ENCODE results near the gene ADAM22.
"Not testable (repeated sequence)": the region's sequence is repeated elsewhere in the genome, so short reads cannot be mapped to it uniquely, and the experiment has no call there.

The ADAM22 gene

GRCh38 chr7:88109612-88110011, 175.6 kb downstream of the ADAM22 start:
- DNase-seq (ENCODE audit: low read depth, low spot score) = no peak

DNA sequence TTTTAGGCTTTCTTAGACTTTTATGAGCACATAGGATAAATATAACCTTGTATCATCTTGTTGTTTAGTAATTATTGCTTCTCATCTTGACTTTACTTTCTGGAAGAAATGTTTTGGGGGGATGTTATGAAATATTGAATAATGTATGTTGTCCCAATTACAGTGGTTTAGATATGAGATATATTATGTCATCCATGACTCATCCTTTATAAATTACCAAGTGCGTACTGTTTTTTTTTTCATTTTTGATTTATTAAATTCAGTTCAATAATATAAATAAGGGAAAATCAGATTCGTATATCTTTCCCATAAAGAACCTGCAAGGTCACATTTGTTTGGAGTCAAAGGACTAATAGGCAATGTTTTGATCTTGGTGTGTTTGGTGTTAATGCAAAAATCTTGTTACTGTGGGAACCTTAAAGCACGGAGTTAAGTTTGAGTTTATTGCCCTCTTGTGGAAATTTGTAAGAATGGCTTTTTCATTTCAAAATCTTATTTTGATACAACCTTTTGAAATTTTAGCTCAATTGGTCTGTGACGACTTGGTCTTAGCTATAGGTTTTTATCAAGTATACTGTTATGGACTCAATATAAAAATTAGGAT, 177.2 kb downstream of the ADAM22 start:
- no peak for DNase-seq (ENCODE audit: low read depth, low spot score)

- DNase-seq (ENCODE audit: low read depth, low spot score) = no peak
Measured at GRCh38 chr7:88111954-88112471, 178.0 kb downstream of the ADAM22 start.

- no peak for DNase-seq (ENCODE audit: low read depth, low spot score)
Measured at GRCh38 chr7:88115258-88115796, 181.3 kb downstream of the ADAM22 start.

GRCh38 chr7:88115816-88116215, 181.8 kb downstream of the ADAM22 start:
- no peak for DNase-seq (ENCODE audit: low read depth, low spot score)

GRCh38 chr7:88116235-88116795, 182.3 kb downstream of the ADAM22 start:
- DNase-seq (ENCODE audit: low read depth, low spot score) = no peak

GRCh38 chr7:88117325-88117724, 183.3 kb downstream of the ADAM22 start:
- DNase-seq (ENCODE audit: low read depth, low spot score) = no peak

GRCh38 chr7:88121335-88121734, 187.3 kb downstream of the ADAM22 start:
- no peak for DNase-seq (ENCODE audit: low read depth, low spot score)

- DNase-seq (ENCODE audit: low read depth, low spot score) = no peak
Measured at GRCh38 chr7:88127637-88128290, 193.7 kb downstream of the ADAM22 start.

- no peak for DNase-seq (ENCODE audit: low read depth, low spot score)
Measured at GRCh38 chr7:88132725-88133124, 198.7 kb downstream of the ADAM22 start.

- DNase-seq (ENCODE audit: low read depth, low spot score) = no peak
Measured at GRCh38 chr7:88140947-88141346, 206.9 kb downstream of the ADAM22 start.

DNA sequence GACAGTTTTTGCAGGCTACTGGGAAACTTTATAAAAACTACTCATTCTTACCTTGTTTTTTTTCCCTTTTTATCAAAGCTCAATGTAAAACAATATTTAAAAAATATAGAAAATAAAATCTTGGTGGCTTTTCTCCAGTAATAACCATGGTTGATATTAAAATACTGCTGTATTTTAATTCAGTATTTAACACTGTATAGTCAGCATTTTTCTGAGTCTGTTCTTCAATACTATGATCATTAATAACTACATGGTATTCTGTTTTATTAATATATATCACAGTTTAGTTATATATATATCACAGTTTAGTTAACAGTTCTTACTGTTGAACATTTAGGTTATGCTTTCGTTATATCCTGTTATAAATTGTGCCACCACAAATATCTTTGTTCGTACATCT, 207.4 kb downstream of the ADAM22 start:
- DNase-seq (ENCODE audit: low read depth, low spot score) = no peak

- no peak for DNase-seq (ENCODE audit: low read depth, low spot score)
Measured at GRCh38 chr7:88141953-88142352, 207.9 kb downstream of the ADAM22 start.

- DNase-seq (ENCODE audit: low read depth, low spot score) = no peak
Measured at GRCh38 chr7:88146616-88147015, 212.6 kb downstream of the ADAM22 start.

DNA sequence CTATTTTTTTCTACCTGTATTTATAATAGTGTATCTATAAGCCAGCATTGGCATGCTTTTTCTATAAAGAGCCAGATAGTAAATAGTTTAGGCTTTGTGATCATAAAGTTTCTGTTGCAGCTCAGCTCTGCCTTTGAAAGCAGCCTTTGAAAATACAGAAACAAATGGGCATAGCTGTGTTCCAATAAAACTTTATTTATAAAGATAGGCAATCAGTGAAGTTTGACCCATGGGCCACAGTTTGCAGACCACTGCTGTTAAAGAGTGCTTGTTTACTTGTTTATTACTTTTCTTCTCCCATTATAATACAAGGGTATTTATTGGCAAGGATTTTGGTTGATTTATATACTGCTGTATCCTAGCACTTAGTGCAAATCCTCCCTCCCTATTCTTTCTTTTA, 213.3 kb downstream of the ADAM22 start:
- no peak for DNase-seq (ENCODE audit: low read depth, low spot score)

DNA sequence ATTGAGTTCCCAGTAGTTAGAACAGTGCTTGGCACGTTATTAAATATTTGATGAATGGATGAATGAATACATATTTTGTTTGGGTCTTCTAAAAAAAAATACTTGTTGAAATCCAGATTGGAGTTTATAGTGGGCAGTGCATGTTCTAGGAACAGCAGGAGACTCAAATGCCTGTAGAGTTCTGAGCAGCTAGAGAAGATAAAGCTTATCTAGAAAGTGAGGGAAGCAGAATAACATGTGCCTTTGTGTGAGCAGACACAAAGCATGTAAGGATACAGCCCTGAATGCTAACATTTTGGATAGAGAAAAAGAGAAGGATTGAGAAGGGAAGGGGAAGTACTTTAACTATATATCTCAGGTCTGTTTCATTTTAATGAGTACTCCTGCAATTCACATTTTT, 213.9 kb downstream of the ADAM22 start:
- no peak for DNase-seq (ENCODE audit: low read depth, low spot score)

- DNase-seq (ENCODE audit: low read depth, low spot score) = no peak
Measured at GRCh38 chr7:88150033-88150432, 216.0 kb downstream of the ADAM22 start.

- no peak for DNase-seq (ENCODE audit: low read depth, low spot score)
Measured at GRCh38 chr7:88151119-88151790, 217.2 kb downstream of the ADAM22 start.

DNA sequence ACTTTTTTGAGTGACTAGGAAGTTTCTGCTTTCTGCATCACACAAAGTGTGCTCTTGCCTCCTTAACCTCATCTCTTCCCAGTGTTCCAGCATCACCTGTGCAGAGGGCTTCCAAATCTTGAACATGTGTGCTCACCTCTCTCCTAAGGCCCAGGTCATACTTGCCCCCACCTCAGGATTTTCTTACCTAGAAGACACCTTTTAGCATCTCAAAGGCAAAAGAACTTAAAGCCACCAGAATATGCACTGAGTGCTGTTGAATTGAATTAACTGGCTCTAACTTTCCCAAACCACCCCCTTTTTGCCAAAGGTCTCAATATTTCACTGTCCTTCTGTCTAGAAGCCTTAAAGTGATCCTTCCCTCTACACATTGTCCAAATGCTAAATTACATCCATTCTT, 219.3 kb downstream of the ADAM22 start:
- no peak for DNase-seq (ENCODE audit: low read depth, low spot score)

DNA sequence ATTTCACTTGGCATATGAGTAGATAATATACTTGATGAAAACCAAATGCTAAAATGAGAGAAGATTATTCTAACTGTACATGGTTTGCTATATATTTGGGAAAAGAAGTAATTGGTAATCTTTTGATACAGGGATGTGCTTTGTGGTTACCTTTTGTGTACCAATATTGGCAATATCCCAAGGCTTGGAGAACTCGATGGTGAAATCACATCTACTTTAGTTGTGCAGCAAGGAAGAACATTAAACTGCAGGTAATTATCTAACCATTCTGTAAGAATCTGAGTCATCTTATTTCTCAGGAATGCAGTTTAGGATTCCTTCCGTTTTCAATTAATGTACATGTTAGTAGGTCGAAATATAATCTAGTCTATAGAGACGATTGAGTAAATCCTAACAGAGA, 221.7 kb downstream of the ADAM22 start:
- no peak for DNase-seq (ENCODE audit: low read depth, low spot score)

DNA sequence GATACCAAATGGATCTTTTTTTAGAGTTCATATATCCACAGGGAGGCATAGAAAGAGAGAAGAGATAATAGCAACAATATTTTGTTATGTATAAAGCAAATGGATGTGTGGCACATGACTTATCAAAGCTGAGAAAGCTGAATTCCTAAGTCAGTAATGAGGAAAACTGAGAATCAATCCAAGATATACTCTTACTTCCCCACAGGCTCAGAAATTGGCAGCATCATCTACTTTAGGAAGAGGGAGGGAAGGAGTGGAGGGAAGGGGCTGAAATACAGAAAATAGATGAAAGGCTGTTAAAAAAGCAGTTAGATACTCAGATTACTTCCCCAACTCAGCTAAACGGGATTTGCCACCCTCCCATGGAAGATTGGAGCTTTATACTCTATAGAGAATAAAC, 222.3 kb downstream of the ADAM22 start:
- no peak for DNase-seq (ENCODE audit: low read depth, low spot score)

- not testable (repeated sequence) for DNase-seq (ENCODE audit: low read depth, low spot score)
Measured at GRCh38 chr7:88159741-88160140, 225.7 kb downstream of the ADAM22 start.

Data from activated CD4-positive, CD25-positive, alpha-beta regulatory T cell treated with anti-CD3 and anti-CD28 coated beads, Interleukin-2, amount 50 U/mL, for 16 hours (primary cell).